MM.1S (cell line): ENCODE results near the gene HTATSF1.

ENCODE experiments used
- DNase-seq: peaks from one replicate; pipeline ENCODE4 v3.0.0-alpha.2; 2015
- H2AFZ ChIP-seq: fragments of 300-600 bp; sonication (generic); 2 replicates; pipeline ENCODE4 v1.6.0; 2016; ENCODE audit warnings: antibody characterized with exemption, low read length
- H3F3A ChIP-seq: fragments of 300-600 bp; sonication (generic); 2 replicates; pipeline ENCODE4 v1.6.1; 2016; ENCODE audit warnings: mild to moderate bottlenecking, antibody characterized with exemption, low read length, moderate library complexity, mixed read lengths; ENCODE audit not compliant: insufficient read depth
- H3K27ac ChIP-seq: fragments of 300-600 bp; sonication (generic); 2 replicates; pipeline ENCODE4 v1.5.1; 2016; ENCODE audit warnings: mild to moderate bottlenecking, low read length
- H3K27me3 ChIP-seq: fragments of 300-600 bp; sonication (generic); replicated peaks from 2 replicates; pipeline ENCODE4 v1.6.0; 2016; ENCODE audit warnings: low read length; ENCODE audit not compliant: insufficient read depth
- H3K36me3 ChIP-seq: fragments of 300-600 bp; sonication (generic); replicated peaks from 2 replicates; pipeline ENCODE4 v1.6.1; 2016; ENCODE audit warnings: mild to moderate bottlenecking, low read length, mixed read lengths; ENCODE audit not compliant: insufficient read depth
- H3K4me1 ChIP-seq: fragments of 300-600 bp; sonication (generic); 2 replicates; pipeline ENCODE4 v1.6.1; 2016; ENCODE audit warnings: low read length, mixed read lengths
- H3K4me2 ChIP-seq: fragments of 300-600 bp; sonication (generic); 2 replicates; pipeline ENCODE4 v1.6.0; 2016; ENCODE audit warnings: low read depth, low read length
- H3K4me3 ChIP-seq: fragments of 300-600 bp; sonication (generic); 2 replicates; pipeline ENCODE4 v1.5.1; 2016; ENCODE audit warnings: low read length, mixed read lengths
- H3K79me2 ChIP-seq: fragments of 300-600 bp; sonication (generic); 2 replicates; pipeline ENCODE4 v1.6.1; 2016; ENCODE audit warnings: mixed run types, low read length, mixed read lengths
- H3K9ac ChIP-seq: fragments of 300-600 bp; sonication (generic); 2 replicates; pipeline ENCODE4 v1.6.1; 2016; ENCODE audit warnings: low read length, mixed read lengths
- H3K9me2 ChIP-seq: fragments of 300-600 bp; sonication (generic); replicated peaks from 2 replicates; pipeline ENCODE4 v1.6.1; 2016; ENCODE audit warnings: mild to moderate bottlenecking, low read length, mixed read lengths; ENCODE audit not compliant: insufficient read depth
- H3K9me3 ChIP-seq: fragments of 300-600 bp; sonication (generic); replicated peaks from 2 replicates; pipeline ENCODE4 v1.6.1; 2016; ENCODE audit warnings: mild to moderate bottlenecking, low read length, mixed read lengths; ENCODE audit not compliant: insufficient read depth
- H4K20me1 ChIP-seq: fragments of 300-600 bp; sonication (generic); 2 replicates; pipeline ENCODE4 v1.6.1; 2016; ENCODE audit warnings: mild to moderate bottlenecking, low read length, moderate library complexity, mixed read lengths; ENCODE audit not compliant: insufficient read depth
- EZH2 ChIP-seq: fragments of 300-600 bp; sonication (generic); optimal IDR thresholded peaks from 2 replicates; pipeline ENCODE3; 2017; ENCODE audit warnings: low read depth, mild to moderate bottlenecking, antibody characterized with exemption, low read length, mixed read lengths
- EZH2phosphoT487 ChIP-seq: fragments of 300-600 bp; sonication (generic); IDR thresholded peaks from 2 replicates; pipeline ENCODE4 v1.6.1; 2018; ENCODE audit warnings: antibody characterized with exemption, low read length
- TF ChIP-seq, protein P1 (sequence below): fragments of 300-600 bp; sonication (generic); IDR thresholded peaks from 2 replicates; pipeline ENCODE4 v1.5.1; 2016; ENCODE audit warnings: antibody characterized with exemption, low read length, mixed read lengths

The HTATSF1 gene

DNA sequence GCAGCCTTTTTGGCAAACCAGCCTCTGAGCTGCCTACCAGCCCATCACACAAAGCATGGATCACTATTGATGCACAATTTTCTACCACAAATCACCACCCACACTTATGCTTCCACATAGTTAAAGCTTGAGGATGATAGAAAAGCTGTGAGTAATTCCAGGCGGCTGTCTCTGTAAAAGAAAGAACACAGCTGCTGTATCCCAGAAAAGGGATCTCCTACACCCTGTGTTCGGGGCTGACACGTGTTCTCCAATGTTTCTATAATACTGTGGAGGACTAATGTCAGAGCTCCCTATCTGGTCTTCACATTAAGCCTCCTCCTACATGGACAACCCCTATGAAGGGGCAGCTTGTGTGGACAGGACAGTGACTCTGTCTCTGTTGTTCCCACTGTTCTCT, 22.2 kb upstream of the HTATSF1 start:
- Histone ChIP-seq H3K36me3 (no peaks in the 10 kb centered on the region), H2AFZ (no peak overlapping the region), H3K9ac (no peak overlapping the region), H3K79me2 (no peaks in the 10 kb centered on the region), H3K4me2 (no peak overlapping the region), H3F3A (no peaks in the 10 kb centered on the region), H4K20me1 (no peaks in the 10 kb centered on the region), H3K4me1 (no peaks in the 10 kb centered on the region), H3K9me3 (no peaks in the 10 kb centered on the region), H3K27ac (no peak overlapping the region), H3K4me3 (no peak overlapping the region), H3K27me3 (no peaks in the 10 kb centered on the region), H3K9me2 (no peaks in the 10 kb centered on the region)
- TF ChIP-seq EZH2phosphoT487 (no peak), EZH2 (no peak)
- TF ChIP-seq, protein P1, sequence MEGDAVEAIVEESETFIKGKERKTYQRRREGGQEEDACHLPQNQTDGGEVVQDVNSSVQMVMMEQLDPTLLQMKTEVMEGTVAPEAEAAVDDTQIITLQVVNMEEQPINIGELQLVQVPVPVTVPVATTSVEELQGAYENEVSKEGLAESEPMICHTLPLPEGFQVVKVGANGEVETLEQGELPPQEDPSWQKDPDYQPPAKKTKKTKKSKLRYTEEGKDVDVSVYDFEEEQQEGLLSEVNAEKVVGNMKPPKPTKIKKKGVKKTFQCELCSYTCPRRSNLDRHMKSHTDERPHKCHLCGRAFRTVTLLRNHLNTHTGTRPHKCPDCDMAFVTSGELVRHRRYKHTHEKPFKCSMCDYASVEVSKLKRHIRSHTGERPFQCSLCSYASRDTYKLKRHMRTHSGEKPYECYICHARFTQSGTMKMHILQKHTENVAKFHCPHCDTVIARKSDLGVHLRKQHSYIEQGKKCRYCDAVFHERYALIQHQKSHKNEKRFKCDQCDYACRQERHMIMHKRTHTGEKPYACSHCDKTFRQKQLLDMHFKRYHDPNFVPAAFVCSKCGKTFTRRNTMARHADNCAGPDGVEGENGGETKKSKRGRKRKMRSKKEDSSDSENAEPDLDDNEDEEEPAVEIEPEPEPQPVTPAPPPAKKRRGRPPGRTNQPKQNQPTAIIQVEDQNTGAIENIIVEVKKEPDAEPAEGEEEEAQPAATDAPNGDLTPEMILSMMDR = no peak
- no peak for DNase-seq

DNA sequence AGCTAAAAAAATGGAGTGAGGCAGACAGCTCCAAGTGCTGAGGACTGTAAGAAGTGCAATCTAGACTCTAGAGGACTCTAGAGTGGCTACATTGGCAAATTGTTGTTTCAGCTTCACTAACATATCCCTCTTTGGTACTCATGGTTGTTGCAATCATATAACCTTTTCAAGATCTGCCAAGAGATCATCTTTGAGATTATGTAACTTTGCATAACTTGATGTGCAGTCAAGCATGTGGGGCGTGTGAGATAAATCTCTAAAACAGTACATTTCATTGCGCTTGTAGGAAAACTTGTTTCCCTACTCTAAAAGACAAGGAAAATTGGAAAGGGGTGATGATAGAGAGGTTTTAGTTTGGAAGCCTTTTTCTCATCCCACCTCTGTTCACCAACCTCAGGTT, 20.9 kb upstream of the HTATSF1 start:
- Histone ChIP-seq H3K4me3 (no peak overlapping the region), H3K36me3 (no peaks in the 10 kb centered on the region), H3K4me2 (no peak overlapping the region), H3K4me1 (no peaks in the 10 kb centered on the region), H3K9me2 (no peaks in the 10 kb centered on the region), H3K27ac (no peak overlapping the region), H3F3A (no peaks in the 10 kb centered on the region), H3K9ac (no peak overlapping the region), H2AFZ (no peak overlapping the region), H3K27me3 (no peaks in the 10 kb centered on the region), H4K20me1 (no peaks in the 10 kb centered on the region), H3K79me2 (no peaks in the 10 kb centered on the region), H3K9me3 (no peaks in the 10 kb centered on the region)
- TF ChIP-seq EZH2 = no peak
- TF ChIP-seq EZH2phosphoT487 = no peak
- TF ChIP-seq, protein P1 = no peak
- DNase-seq = no peak

DNA sequence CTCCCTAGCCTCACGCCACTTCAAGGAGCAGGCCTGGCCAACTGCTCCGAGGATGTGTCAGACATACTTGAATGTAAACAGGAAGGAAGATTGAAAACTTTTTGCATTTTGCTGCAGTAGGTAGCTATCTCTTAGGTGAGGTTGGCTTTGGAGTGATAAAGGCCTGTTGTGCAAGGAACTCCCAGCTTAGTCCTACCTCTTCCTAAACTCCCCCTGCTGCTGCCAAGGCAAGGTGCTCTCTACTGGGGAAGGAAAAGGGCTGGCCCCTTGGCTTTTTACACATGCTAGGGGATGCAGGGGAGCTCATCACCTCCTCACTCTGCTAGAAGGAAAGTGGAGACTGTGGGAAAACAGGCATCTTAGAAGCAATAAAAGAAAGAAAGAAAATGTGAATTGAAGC, 20.4 kb upstream of the HTATSF1 start:
- H3K27me3 ChIP-seq = no peaks in the 10 kb centered on the region
- no peaks in the 10 kb centered on the region for H3K36me3 ChIP-seq
- H3K9me2 ChIP-seq = no peaks in the 10 kb centered on the region
- H3K9me3 ChIP-seq = no peaks in the 10 kb centered on the region
- H3K9ac ChIP-seq = no peak overlapping the region
- no peak overlapping the region for H2AFZ ChIP-seq
- TF ChIP-seq EZH2 (no peak), EZH2phosphoT487 (no peak)
- TF ChIP-seq, protein P1 = no peak
- no peaks in the 10 kb centered on the region for H4K20me1 ChIP-seq
- no peak overlapping the region for H3K4me2 ChIP-seq
- H3K4me1 ChIP-seq = no peaks in the 10 kb centered on the region
- H3K79me2 ChIP-seq = no peaks in the 10 kb centered on the region
- no peak overlapping the region for H3K4me3 ChIP-seq
- H3F3A ChIP-seq = no peaks in the 10 kb centered on the region
- no peak overlapping the region for H3K27ac ChIP-seq
- DNase-seq = no peak
